Heart left ventricle (tissue), 13 donors: ENCODE results near the gene CACNA1C.

Experiments used
- CTCF ChIP-seq, 12 donors: fragments of 200-600 bp; sonication (generic) in 4 of 12; IDR thresholded peaks; one replicate each; pipeline versions ENCODE4 v1.5.0 to v1.8.0; 2018 to 2022; ENCODE audit warnings: antibody characterized with exemption in 12 of 12, mild to moderate bottlenecking in 5 of 12
- POLR2A ChIP-seq, 2 donors: fragments of 450-650 bp; IDR thresholded peaks; one replicate each; pipeline ENCODE4 v1.6.1; 2017; ENCODE audit warnings: antibody characterized with exemption in 2 of 2, mild to moderate bottlenecking in 2 of 2, moderate library complexity in 2 of 2
- donor health status: ischemic (EF 13 %, LVEDD 7.1; RV severe dilation, severe dysfunction).
- donor health status: DM: no; HTN: yes; CAD: no.
- donor health status: DM: no; HTN: no; CAD: no.
- donor health status: ischemic (EF 25% LVEDD 6.9; RV normal size, moderate dysfunction).
- donor health status: ischemic (EF 25% LVEDD 5.7; RV mildly dilated, moderate dysfunction).
- donor health status: ischemic (EF 35%, LVEDD 5.7; RV mildly dilated, moderate dysfunction).
- donor health status: nonischemic (EF 11% LVEDD 7.7; RV severe dilation, severe dysfunction).
- donor health status: DM: yes; HTN: yes; CAD: no.
- donor health status: PGD.
- donor health status: ischemic (EF 29% LVEDD 5.4; RV normal size, mild dysfunction).
- donor health status: nonischemic (EF 23%, LVEDD 6.1; RV moderate dilation, normal function).

GRCh38 chr12:2114071-2114470 is 61.3 kb downstream of the CACNA1C start:
- TF ChIP-seq CTCF (IDR thresholded peaks at IDR 0.05): no peak
- no peak for TF ChIP-seq POLR2A (IDR thresholded peaks at IDR 0.05)
